GM19035 (cell line): Measurements from ENCODE around the gene ROMO1.
"Not testable (repeated sequence)": the region's sequence is repeated elsewhere in the genome, so short reads cannot be mapped to it uniquely, and the experiment has no call there.

ENCODE experiments used
- ATAC-seq: cut with Tn5 transposase; IDR thresholded peaks from one replicate; pipeline ENCODE4 v1.9.1; 2021; ENCODE audit not compliant: unreplicated experiment

The ROMO1 gene

GRCh38 chr20:35710039-35710438, 10.8 kb downstream of the ROMO1 start:
- no peak for ATAC-seq

- ATAC-seq, result no peak
These were observed 11.8 kb downstream of the ROMO1 start for GRCh38 chr20:35710884-35711587.

GRCh38 chr20:35711588-35712209, 12.5 kb downstream of the ROMO1 start:
- ATAC-seq, result no peak

GRCh38 chr20:35713120-35713519, 13.9 kb downstream of the ROMO1 start:
- ATAC-seq, result not testable (repeated sequence)

- ATAC-seq, result no peak
These were observed 14.9 kb downstream of the ROMO1 start for GRCh38 chr20:35714127-35714526.

- no peak for ATAC-seq
These were observed 16.4 kb downstream of the ROMO1 start for GRCh38 chr20:35715652-35716051.

- no peak for ATAC-seq
These were observed 17.1 kb downstream of the ROMO1 start for GRCh38 chr20:35716330-35716729.

GRCh38 chr20:35718321-35718720, 19.1 kb downstream of the ROMO1 start:
- ATAC-seq, result not testable (repeated sequence)

- no peak for ATAC-seq
These were observed 19.9 kb downstream of the ROMO1 start for GRCh38 chr20:35718972-35719635.

- no peak for ATAC-seq
These were observed 20.5 kb downstream of the ROMO1 start for GRCh38 chr20:35719717-35720116.

- ATAC-seq, result no peak
These were observed 21.2 kb downstream of the ROMO1 start for GRCh38 chr20:35720165-35721123.

GRCh38 chr20:35721219-35721618, 22.0 kb downstream of the ROMO1 start:
- ATAC-seq, result no peak

GRCh38 chr20:35721621-35722020, 22.4 kb downstream of the ROMO1 start:
- no peak for ATAC-seq

GRCh38 chr20:35723275-35723639, 24.1 kb downstream of the ROMO1 start:
- ATAC-seq, result not testable (repeated sequence)

GRCh38 chr20:35723652-35724320, 24.6 kb downstream of the ROMO1 start:
- not testable (repeated sequence) for ATAC-seq

GRCh38 chr20:35724321-35725230, 25.4 kb downstream of the ROMO1 start:
- ATAC-seq, result no peak

GRCh38 chr20:35726842-35727711, 27.9 kb downstream of the ROMO1 start:
- no peak for ATAC-seq

- ATAC-seq, result no peak
These were observed 30.1 kb downstream of the ROMO1 start for GRCh38 chr20:35729283-35729807.
